Measurements from ENCODE around the gene NDE1.

The NDE1 gene

GRCh38 chr16:15760129-15760528 is 110.1 kb downstream of the NDE1 start:
- Histone ChIP-seq H3K9me3 (ENCODE audit: control insufficient read depth, low read length) (no peaks in the 10 kb centered on the region), H3K36me3 (ENCODE audit: control insufficient read depth, insufficient read depth, low read length, severe bottlenecking) (no peaks in the 10 kb centered on the region), H3K27me3 (replicated peaks; ENCODE audit: control insufficient read depth, insufficient read depth, low read length) (peaks cover 36% of the 10 kb centered on the region), H3K4me3 (ENCODE audit: low read length) (no peak overlapping the region), H3K4me1 (ENCODE audit: control insufficient read depth, insufficient read depth, low read length) (no peaks in the 10 kb centered on the region), H3K9ac (ENCODE audit: low read length) (no peak overlapping the region)
- DNase-seq (ENCODE audit: low read depth), result no peak

GRCh38 chr16:15764112-15764511 is 114.1 kb downstream of the NDE1 start:
- no peak for DNase-seq (ENCODE audit: low read depth)
- Histone ChIP-seq H3K27me3 (replicated peaks; ENCODE audit: control insufficient read depth, insufficient read depth, low read length) (peaks cover 27% of the 10 kb centered on the region), H3K4me3 (ENCODE audit: low read length) (no peak overlapping the region), H3K36me3 (ENCODE audit: control insufficient read depth, insufficient read depth, low read length, severe bottlenecking) (no peaks in the 10 kb centered on the region), H3K9ac (ENCODE audit: low read length) (no peak overlapping the region), H3K9me3 (ENCODE audit: control insufficient read depth, low read length) (no peaks in the 10 kb centered on the region), H3K4me1 (ENCODE audit: control insufficient read depth, insufficient read depth, low read length) (peaks cover 8% of the 10 kb centered on the region)

DNA sequence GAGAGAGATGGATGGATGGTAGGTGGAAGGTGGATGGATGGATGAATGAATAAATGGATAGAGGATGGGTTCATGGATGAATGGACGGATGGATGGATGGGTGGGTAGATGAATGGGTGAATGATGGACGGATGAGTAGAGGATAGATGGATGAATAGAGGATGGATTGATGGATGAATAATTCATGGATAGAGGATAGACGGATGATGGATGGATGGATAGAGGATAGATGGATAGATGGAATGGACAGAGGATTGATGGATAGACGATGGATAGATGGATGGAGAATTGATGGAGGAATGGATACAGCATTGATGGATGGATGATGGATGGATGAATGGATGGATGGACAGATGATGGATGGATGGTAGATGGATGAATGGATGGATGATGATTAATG is 115.1 kb downstream of the NDE1 start:
- peaks cover 10% of the 10 kb centered on the region for H3K4me1 ChIP-seq (ENCODE audit: control insufficient read depth, insufficient read depth, low read length)
- H3K27me3 ChIP-seq (replicated peaks; ENCODE audit: control insufficient read depth, insufficient read depth, low read length), result peaks cover 25% of the 10 kb centered on the region
- no peaks in the 10 kb centered on the region for H3K36me3 ChIP-seq (ENCODE audit: control insufficient read depth, insufficient read depth, low read length, severe bottlenecking)
- no peak overlapping the region for H3K9ac ChIP-seq (ENCODE audit: low read length)
- H3K4me3 ChIP-seq (ENCODE audit: low read length), result no peak overlapping the region
- DNase-seq (ENCODE audit: low read depth), result no peak
- H3K9me3 ChIP-seq (ENCODE audit: control insufficient read depth, low read length), result no peaks in the 10 kb centered on the region

DNA sequence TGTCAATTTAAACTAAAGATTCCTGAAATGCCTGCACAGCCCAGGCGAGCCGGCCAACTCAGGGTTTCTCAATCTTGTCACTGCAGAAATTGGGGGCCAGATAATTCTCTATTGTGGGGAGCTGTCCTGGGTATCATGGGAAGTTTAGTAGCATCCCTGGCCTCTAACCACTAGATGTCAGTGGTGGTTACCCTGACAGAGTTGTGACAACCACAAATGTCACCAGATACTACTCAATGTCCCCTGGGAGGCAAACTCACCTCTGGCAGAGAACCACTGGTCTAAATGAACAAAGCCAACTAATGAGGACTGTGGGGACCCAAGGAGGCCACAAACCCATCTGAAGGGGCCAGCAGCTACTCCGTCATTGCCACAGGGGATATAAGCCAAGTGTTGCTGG is 115.8 kb downstream of the NDE1 start:
- peaks cover 16% of the 10 kb centered on the region for H3K4me1 ChIP-seq (ENCODE audit: control insufficient read depth, insufficient read depth, low read length)
- H3K36me3 ChIP-seq (ENCODE audit: control insufficient read depth, insufficient read depth, low read length, severe bottlenecking), result no peaks in the 10 kb centered on the region
- H3K4me3 ChIP-seq (ENCODE audit: low read length), result no peak overlapping the region
- no peaks in the 10 kb centered on the region for H3K9me3 ChIP-seq (ENCODE audit: control insufficient read depth, low read length)
- H3K27me3 ChIP-seq (replicated peaks; ENCODE audit: control insufficient read depth, insufficient read depth, low read length), result peaks cover 21% of the 10 kb centered on the region
- DNase-seq (ENCODE audit: low read depth), result peak; percentile 71
- H3K9ac ChIP-seq (ENCODE audit: low read length), result no peak overlapping the region

DNA sequence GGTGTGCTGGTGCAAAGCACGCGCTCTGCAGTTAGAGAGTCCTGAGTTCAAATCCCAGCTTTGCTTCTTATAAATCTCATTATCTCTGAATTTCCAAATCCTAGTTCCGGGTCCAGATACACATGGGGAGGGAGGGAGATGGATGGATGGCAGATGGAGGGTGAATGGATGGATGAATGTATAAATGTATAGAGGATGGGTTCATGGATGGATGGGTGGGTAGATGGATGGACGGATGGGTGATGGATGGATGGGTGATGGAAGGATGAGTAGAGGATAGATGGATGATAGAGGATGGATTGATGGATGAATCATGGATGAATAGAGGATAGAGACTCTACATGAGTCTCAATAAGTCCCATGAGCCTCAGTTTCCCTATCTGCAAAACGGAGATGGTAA is 116.9 kb downstream of the NDE1 start:
- peaks cover 21% of the 10 kb centered on the region for H3K27me3 ChIP-seq (replicated peaks; ENCODE audit: control insufficient read depth, insufficient read depth, low read length)
- no peaks in the 10 kb centered on the region for H3K36me3 ChIP-seq (ENCODE audit: control insufficient read depth, insufficient read depth, low read length, severe bottlenecking)
- H3K4me3 ChIP-seq (ENCODE audit: low read length), result no peak overlapping the region
- H3K4me1 ChIP-seq (ENCODE audit: control insufficient read depth, insufficient read depth, low read length), result peaks cover 16% of the 10 kb centered on the region
- H3K9me3 ChIP-seq (ENCODE audit: control insufficient read depth, low read length), result no peaks in the 10 kb centered on the region
- no peak overlapping the region for H3K9ac ChIP-seq (ENCODE audit: low read length)
- DNase-seq (ENCODE audit: low read depth), result no peak

DNA sequence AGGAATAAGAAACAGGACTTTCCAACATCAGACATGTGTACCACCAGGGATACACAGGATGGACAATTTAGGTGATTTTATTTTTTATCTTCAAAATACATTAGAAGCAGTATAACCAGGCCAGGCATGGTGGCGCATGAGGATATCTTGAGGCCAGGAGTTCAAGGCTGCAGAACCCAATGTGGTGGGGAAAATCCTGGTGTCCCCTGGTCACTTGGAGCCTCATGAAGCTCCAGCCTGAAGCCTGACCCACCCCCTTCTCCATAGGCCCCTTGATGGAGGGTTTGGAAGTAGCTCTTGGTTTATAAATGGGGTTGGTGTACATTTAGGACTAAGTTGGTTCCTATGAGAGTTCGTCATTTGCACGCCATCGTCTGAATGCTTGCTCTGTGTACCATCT is 118.2 kb downstream of the NDE1 start:
- no peak for DNase-seq (ENCODE audit: low read depth)
- H3K36me3 ChIP-seq (ENCODE audit: control insufficient read depth, insufficient read depth, low read length, severe bottlenecking), result no peaks in the 10 kb centered on the region
- no peak overlapping the region for H3K9ac ChIP-seq (ENCODE audit: low read length)
- H3K4me1 ChIP-seq (ENCODE audit: control insufficient read depth, insufficient read depth, low read length), result peaks cover 16% of the 10 kb centered on the region
- H3K9me3 ChIP-seq (ENCODE audit: control insufficient read depth, low read length), result no peaks in the 10 kb centered on the region
- H3K4me3 ChIP-seq (ENCODE audit: low read length), result no peak overlapping the region
- H3K27me3 ChIP-seq (replicated peaks; ENCODE audit: control insufficient read depth, insufficient read depth, low read length), result peaks cover 10% of the 10 kb centered on the region

DNA sequence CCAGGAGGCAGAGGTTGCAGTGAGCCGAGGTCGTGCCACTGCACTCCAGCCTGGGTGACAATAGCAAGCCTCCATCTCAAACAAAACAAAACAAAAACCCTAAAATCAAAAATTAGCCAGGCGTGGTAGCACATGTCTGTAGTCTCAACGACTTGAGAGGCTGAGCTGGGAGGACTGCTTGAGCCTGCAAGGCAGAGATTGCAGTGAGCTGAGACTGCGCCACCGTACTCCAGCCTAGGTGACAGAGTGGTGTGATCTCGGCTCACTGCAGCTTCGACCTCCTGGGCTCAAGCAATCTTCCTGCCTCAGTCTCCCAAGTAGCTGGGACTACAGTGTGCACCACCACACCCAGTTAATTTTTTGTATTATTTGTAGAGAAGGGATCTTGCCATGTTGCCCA is 119.2 kb downstream of the NDE1 start:
- no peaks in the 10 kb centered on the region for H3K9me3 ChIP-seq (ENCODE audit: control insufficient read depth, low read length)
- H3K36me3 ChIP-seq (ENCODE audit: control insufficient read depth, insufficient read depth, low read length, severe bottlenecking), result no peaks in the 10 kb centered on the region
- peaks cover 4% of the 10 kb centered on the region for H3K27me3 ChIP-seq (replicated peaks; ENCODE audit: control insufficient read depth, insufficient read depth, low read length)
- no peak for DNase-seq (ENCODE audit: low read depth)
- peaks cover 19% of the 10 kb centered on the region for H3K4me1 ChIP-seq (ENCODE audit: control insufficient read depth, insufficient read depth, low read length)
- H3K9ac ChIP-seq (ENCODE audit: low read length), result no peak overlapping the region
- H3K4me3 ChIP-seq (ENCODE audit: low read length), result no peak overlapping the region

- no peaks in the 10 kb centered on the region for H3K36me3 ChIP-seq (ENCODE audit: control insufficient read depth, insufficient read depth, low read length, severe bottlenecking)
- peak overlapping the region; percentile 15 for H3K4me3 ChIP-seq (ENCODE audit: low read length)
- no peak for DNase-seq (ENCODE audit: low read depth)
- H3K9me3 ChIP-seq (ENCODE audit: control insufficient read depth, low read length), result no peaks in the 10 kb centered on the region
- no peak overlapping the region for H3K9ac ChIP-seq (ENCODE audit: low read length)
- H3K4me1 ChIP-seq (ENCODE audit: control insufficient read depth, insufficient read depth, low read length), result peaks cover 21% of the 10 kb centered on the region
- no peaks in the 10 kb centered on the region for H3K27me3 ChIP-seq (replicated peaks; ENCODE audit: control insufficient read depth, insufficient read depth, low read length)
These were observed 120.1 kb downstream of the NDE1 start for GRCh38 chr16:15770107-15770506.

- Histone ChIP-seq H3K4me1 (ENCODE audit: control insufficient read depth, insufficient read depth, low read length) (peaks cover 19% of the 10 kb centered on the region), H3K9ac (ENCODE audit: low read length) (no peak overlapping the region), H3K36me3 (ENCODE audit: control insufficient read depth, insufficient read depth, low read length, severe bottlenecking) (no peaks in the 10 kb centered on the region), H3K27me3 (replicated peaks; ENCODE audit: control insufficient read depth, insufficient read depth, low read length) (no peaks in the 10 kb centered on the region), H3K4me3 (ENCODE audit: low read length) (peak overlapping the region; percentile 15), H3K9me3 (ENCODE audit: control insufficient read depth, low read length) (no peaks in the 10 kb centered on the region)
- no peak for DNase-seq (ENCODE audit: low read depth)
These were observed 120.5 kb downstream of the NDE1 start for GRCh38 chr16:15770512-15770911.

DNA sequence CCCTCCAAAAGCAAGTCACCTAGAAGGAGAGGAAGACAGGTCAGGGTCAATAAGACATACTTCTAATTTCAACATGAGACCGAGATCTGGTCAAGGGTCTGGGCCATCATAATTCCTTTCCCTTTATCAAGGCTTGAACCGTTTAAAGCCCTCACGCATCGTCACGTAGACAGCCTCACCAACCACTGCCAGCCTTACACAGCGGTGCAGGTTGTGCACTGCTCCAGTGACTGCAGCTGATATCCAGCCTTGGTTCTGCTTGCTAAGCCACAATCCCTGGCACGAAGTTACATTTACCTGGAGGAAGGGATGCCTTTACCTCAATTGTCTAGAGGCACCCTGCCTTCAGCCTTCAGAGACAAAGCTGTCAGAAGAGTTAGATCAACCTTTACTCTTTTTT is 121.6 kb downstream of the NDE1 start:
- no peaks in the 10 kb centered on the region for H3K27me3 ChIP-seq (replicated peaks; ENCODE audit: control insufficient read depth, insufficient read depth, low read length)
- H3K4me1 ChIP-seq (ENCODE audit: control insufficient read depth, insufficient read depth, low read length), result peaks cover 13% of the 10 kb centered on the region
- H3K9me3 ChIP-seq (ENCODE audit: control insufficient read depth, low read length), result no peaks in the 10 kb centered on the region
- no peak for DNase-seq (ENCODE audit: low read depth)
- no peaks in the 10 kb centered on the region for H3K36me3 ChIP-seq (ENCODE audit: control insufficient read depth, insufficient read depth, low read length, severe bottlenecking)
- no peak overlapping the region for H3K9ac ChIP-seq (ENCODE audit: low read length)
- no peak overlapping the region for H3K4me3 ChIP-seq (ENCODE audit: low read length)

GRCh38 chr16:15772579-15773293 is 122.7 kb downstream of the NDE1 start:
- Histone ChIP-seq H3K27me3 (replicated peaks; ENCODE audit: control insufficient read depth, insufficient read depth, low read length) (no peaks in the 10 kb centered on the region), H3K9me3 (ENCODE audit: control insufficient read depth, low read length) (no peaks in the 10 kb centered on the region), H3K36me3 (ENCODE audit: control insufficient read depth, insufficient read depth, low read length, severe bottlenecking) (no peaks in the 10 kb centered on the region), H3K4me3 (ENCODE audit: low read length) (no peak overlapping the region), H3K4me1 (ENCODE audit: control insufficient read depth, insufficient read depth, low read length) (peaks cover 13% of the 10 kb centered on the region), H3K9ac (ENCODE audit: low read length) (no peak overlapping the region)
- DNase-seq (ENCODE audit: low read depth), result no peak

DNA sequence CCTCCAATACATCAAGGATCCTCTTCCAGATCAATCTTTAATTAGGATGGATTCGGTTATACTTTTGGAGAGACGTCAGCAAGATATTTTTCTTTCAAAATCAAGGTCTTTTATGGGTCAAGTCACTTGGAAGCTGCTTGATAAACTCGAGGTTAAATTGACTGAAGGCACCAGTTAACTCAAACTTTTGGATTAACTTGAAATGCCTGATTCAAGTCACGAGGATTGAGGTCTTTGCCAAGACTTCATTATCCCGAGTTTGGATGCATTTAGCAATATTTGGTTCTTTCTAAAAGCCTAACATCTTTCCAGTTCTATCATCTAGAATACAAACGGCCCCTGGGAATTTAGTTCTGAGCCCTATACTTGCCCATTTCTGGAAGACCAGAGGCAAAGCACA is 123.9 kb downstream of the NDE1 start:
- H3K27me3 ChIP-seq (replicated peaks; ENCODE audit: control insufficient read depth, insufficient read depth, low read length), result peaks cover 7% of the 10 kb centered on the region
- DNase-seq (ENCODE audit: low read depth), result peak; percentile 27
- H3K9ac ChIP-seq (ENCODE audit: low read length), result no peak overlapping the region
- H3K36me3 ChIP-seq (ENCODE audit: control insufficient read depth, insufficient read depth, low read length, severe bottlenecking), result no peaks in the 10 kb centered on the region
- no peak overlapping the region for H3K4me3 ChIP-seq (ENCODE audit: low read length)
- peaks cover 13% of the 10 kb centered on the region for H3K4me1 ChIP-seq (ENCODE audit: control insufficient read depth, insufficient read depth, low read length)
- H3K9me3 ChIP-seq (ENCODE audit: control insufficient read depth, low read length), result no peaks in the 10 kb centered on the region
